DMS 273 treated with DMSO at 0.1 percent for 48 hours (cell line): ENCODE measurements around the gene DNAJC3.
"Not testable (repeated sequence)": the region's sequence is repeated elsewhere in the genome, so short reads cannot be mapped to it uniquely, and the experiment has no call there.

ENCODE experiments used
- DNase-seq: peaks from one replicate; lab custom pipeline; 2025; lab: John Stamatoyannopoulos, UW

Gene DNAJC3

DNA sequence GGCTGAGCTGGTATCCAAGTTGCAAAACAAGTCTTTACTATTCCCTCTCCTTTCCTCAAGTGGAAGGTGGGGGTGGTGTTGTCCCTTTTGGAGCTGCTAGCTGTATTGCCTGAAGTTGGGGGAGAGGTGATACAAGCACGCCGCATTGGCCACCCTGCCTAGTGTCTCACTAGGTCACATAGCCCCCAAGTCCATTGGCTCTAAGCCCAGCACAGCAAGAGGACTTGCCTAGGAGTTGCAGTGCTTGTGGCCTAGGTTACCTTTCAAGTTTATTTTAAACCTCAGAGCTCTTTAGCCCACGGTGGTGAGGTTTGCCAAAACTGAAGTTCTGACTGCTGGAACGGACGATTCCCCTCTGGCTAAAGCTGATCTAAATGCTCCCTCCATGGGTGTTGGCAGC lies 5.3 kb upstream of the DNAJC3 start:
- DNase-seq = no peak

DNA sequence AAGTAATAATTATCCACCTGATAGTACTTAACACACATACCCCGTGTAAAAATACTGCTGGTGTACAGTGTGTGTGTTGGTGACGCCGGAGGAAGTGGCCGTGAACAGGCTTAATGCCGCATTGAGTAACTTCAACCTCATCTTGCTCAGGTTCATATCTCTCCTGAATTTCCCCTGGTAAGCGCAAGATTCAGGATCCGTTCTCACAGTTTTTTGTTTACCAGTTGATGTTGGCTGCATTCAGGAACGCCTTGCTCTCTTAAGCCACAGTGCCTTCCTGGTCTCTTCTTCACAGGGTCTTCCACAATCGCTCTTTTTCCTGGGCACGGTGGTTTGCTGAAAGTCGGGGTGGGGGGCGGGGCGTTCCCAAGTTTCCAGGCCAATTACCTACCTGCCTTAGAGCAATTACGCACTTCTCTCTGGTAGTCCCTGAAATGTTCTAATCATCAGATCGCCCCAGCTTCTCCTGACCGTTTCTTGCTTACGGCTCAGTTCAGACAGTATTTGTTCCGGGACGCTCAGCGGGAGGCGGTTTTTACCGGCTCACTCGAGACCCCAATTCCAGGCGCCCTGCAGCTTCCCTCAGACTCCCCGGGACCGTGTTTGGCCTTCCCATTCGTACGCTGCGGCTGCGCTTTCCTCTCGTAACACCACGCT lies 706 bp upstream of the DNAJC3 start:
- DNase-seq = no peak

DNA sequence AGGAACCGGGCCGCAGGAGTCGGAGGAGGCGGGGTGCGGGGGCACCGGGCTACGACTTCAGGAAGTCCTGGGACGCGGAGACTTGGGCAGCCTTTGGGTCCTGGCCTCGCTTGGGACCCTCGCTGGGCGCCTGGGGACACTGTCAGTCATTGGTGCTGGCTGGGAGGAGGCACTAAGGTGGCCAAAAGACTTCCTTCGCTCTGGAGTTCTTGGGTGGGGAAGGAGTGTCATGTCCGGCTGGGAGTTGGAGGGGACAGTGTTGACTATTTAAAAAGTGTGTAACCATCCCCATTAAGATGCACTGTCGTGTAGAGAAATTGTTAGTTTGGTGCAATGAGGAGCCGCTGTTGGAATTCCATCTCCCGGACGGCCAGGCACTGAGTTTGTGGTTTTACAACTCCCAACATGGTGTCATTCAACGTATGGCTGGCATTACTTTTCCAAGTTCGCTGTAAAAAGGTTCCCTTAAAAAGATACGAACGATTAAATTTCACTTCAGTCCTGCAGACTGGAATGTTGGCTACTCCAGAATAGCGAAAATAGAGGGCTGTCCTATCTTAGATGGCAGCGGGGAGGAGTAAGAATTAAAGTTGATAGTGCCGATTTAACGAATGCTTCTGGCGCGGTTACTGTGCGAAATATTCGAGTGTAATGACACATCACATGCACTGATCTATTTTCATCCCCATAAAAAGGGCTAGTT lies 776 bp downstream of the DNAJC3 start:
- no peak for DNase-seq

DNA sequence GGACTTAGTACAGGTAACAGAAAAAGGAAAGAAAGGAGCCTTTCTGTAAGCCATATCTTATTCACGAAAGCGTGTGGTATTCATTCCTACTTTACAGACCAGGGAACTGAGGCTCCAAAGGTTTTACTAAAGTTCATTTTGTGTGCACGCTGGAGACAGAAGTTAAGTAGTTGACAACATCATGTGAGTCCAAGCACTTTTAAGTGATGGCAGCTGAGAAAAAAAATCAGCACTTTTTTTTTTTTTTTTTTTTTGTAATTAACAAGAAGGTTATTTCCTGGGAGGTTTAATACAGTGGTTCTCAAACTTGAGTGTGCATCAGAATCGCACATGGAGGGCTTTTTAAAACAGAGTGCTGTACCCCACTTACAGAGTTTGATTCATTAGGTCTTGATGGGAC lies 2.0 kb downstream of the DNAJC3 start:
- no peak for DNase-seq

DNA sequence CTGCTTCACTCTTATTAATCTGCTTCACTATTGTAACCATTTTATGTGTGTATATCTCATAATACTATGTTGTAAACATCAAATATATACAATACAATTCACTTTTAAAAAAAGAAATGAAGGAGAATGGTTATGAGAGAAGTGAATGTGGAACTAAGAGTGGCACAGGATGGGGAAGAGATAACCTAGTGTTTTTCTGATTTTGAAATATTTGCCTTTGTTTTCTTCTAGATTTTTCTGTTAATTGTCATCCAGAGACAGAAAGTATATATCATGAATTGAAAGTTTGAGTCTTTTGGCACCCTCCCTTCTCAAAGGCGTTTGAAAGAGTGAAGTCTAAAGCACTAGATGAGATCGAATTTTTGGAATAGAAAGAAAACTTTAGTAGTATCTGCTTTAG lies 2.8 kb downstream of the DNAJC3 start:
- no peak for DNase-seq

DNA sequence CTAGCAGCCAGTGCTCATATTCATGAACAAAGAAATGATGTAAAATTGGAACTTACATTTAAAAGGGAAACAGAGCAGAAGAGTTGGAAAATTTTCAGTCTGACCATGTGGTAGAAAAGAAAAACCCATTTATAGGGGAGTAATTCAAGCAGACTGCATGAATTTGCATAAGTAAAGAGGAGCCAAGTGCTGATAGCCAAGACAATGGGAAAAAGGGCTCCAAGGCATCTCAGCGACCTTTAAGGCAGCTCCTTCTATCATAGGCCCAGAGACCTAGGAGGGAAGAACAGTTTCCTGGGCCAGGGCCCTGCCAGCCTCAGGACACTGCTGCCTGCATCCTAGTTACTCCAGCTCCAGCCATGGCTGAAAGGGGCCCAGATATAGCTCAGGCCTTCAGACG lies 7.5 kb downstream of the DNAJC3 start:
- DNase-seq = no peak

DNA sequence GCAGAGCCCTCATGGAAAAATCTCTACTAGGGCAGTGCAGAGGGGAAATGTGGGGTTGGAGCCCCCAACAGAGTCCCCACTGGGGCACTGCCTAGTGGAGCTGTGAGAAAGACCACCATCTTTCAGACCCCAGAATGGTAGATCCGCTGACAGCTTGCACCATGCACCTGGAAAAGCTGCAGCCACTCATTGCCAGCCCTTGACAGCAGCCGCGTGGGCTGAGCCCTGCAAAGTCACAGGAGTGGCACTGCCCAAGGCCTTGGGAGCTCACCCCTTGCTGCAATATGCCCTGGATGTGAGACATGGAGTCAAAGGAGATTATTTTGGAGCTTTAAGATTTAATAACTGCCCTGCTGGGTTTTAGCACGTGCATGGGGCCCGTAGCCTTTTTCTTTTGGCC lies 8.0 kb downstream of the DNAJC3 start:
- DNase-seq = not testable (repeated sequence)

DNA sequence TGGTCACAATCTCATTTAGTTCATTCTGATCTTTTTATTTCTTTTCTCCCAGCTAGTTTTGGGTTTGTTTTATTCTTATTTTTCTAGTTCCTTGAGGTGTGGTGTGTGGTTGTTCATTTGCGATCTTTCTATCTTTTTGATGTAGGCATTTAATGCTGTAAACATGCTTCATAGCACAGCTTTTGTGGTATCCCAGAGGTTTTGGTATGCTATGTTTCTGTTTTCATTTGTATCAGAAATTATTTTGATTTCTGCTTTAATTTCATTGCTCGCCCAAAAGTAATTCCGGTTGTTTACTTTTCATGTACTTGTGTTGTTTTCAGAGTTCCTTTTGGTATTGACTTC lies 12.6 kb downstream of the DNAJC3 start:
- no peak for DNase-seq

DNA sequence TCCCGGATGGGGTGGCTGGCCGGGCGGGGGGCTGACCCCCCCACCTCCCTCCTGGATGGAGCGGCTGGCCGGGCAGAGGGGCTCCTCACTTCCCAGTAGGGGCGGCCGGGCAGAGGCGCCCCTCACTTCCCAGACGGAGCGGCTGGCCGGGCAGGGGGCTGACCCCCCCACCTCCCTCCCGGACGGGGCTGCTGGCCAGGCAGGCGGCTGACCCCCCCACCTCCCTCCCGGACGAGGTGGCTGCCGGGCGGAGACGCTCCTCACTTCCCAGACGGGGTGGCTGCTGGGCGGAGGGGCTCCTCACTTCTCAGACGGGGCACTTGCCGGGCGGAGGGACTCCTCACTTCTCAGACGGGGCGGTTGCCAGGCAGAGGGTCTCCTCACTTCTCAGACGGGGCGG lies 14.0 kb downstream of the DNAJC3 start:
- DNase-seq = not testable (repeated sequence)

DNA sequence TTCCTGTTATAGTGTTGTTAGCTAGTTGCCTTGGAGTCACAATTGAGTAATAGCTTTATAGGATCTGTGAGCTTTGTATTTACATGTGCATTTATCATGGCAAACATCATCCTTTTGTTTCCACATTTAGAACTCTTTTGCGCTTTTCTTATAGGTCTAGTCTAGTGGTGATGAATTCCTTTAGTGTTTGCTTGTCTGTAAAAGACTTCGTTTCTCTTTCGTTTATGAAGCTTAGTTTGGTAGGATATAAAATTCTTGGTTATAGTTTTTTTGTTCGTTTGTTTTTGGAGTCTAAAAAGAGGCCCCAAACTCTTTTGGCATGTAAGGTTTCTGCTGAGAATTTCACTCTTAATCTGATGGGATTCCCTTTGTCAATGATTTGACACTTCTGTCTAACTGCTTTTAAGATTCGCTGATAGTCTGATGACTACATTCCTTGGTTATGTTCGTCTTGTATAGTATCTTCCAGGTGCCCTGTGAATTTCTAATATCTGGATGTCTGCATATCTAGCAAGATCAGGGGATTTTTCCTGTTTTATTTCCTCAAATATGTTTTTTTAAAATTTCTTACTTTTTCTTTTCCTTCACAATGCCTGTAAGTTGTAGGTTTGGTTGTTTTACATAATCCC lies 20.2 kb downstream of the DNAJC3 start:
- DNase-seq = no peak

DNA sequence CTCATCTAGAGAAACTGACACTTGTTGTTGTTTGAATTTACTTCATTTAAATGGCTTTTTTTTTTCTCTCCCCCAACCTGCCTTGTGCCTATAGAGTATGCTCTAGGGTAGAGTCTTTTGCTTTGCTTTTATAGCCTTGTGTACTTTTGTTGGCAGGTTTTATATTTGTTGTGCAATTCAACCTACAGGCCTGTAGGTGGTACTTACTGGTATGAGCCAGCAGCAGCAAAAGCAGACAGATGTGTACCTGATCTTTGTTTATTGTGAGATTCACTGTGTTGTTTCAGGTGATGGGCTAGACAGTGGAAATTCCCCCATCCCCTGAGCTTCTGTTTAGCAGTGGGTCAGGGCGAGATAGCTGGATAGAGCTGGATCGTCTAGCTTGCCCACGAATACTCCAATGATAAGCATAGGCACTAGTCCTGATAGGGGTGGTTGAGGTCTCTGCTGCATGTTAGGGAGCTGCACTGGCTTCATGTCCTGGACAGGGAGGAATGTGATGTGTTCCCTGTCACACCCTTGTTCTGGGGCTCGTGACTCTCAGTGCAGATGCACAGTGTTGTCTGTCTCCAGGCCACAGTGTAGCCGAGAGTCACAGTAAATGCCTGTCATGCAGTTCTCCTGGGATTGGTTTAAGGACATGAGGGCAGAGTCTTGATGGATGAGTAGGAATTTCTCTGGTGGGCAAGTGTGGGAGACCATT lies 21.3 kb downstream of the DNAJC3 start:
- no peak for DNase-seq

DNA sequence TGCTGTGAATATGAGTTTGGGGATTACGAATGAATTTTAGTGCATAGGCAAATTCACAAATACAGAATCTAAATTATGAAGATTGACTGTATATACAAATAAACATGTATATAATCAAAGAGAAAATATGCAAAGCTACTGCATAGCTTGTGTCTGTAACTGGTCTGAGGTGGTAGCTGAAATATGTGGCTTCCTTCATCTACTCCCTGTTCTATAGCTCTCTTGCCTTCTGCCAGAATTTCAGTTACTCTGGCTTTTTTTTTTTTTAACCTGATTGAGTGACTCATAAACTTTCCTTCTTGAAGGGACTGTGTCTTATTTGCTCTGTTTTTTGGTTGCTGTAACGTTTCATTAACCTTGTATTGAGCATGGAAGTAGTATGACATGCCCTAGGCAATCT lies 26.6 kb downstream of the DNAJC3 start:
- no peak for DNase-seq

DNA sequence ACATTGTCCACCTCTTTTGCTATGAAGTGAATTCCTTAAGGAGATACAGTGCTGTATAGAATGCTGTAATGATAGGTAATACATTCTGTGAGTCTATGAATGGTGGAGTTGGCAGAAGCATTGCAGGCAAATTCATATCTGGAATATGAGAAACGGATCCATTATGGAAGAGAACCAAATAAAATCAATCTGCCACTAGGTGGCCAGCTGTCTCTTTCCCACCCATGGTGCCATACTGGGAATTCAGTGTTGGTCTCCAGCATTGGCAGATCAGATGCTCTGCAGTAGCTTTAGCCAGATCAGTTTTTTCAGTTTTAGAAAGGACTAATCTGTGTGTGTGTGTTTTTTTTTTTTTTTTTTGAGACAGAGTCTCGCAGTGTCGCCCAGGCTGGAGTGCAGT lies 27.6 kb downstream of the DNAJC3 start:
- no peak for DNase-seq

DNA sequence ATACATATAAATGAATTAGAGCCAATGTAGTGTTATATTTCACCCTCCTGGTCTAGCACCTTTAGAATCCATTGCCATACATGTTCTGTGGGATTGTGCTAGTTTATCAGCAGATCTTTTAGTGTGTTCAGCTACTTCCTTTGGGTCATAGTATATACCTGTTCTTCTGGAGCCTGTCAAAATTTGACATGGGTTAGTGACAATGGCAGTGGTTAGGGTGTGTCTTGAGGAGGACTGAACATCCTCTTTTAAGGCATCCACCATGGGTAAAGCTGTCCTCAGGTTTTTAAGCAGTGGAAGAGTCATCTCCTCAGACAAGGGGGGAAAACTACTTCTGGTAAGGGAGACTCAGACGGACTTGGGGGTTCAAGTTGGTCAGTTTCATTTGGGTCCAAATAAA lies 29.4 kb downstream of the DNAJC3 start:
- DNase-seq = no peak

DNA sequence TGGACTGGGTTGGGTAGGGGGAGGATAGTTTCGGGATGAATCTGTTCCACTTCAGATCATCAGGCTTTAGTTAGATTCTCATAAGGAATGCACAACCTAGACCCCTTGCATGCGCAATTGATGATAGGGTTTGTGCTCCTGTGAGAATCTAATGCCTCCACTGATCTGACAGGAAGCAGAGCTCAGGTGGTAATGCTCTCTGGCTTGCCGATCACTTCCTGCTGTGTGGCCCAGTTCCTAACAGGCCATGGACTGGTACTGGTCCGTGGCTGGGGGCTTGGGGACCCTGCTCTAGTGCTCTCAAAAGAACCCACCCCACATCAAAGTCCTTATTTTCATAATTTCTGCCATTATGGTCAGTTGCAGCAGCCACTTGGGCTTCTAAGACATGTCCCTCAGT lies 30.1 kb downstream of the DNAJC3 start:
- no peak for DNase-seq

DNA sequence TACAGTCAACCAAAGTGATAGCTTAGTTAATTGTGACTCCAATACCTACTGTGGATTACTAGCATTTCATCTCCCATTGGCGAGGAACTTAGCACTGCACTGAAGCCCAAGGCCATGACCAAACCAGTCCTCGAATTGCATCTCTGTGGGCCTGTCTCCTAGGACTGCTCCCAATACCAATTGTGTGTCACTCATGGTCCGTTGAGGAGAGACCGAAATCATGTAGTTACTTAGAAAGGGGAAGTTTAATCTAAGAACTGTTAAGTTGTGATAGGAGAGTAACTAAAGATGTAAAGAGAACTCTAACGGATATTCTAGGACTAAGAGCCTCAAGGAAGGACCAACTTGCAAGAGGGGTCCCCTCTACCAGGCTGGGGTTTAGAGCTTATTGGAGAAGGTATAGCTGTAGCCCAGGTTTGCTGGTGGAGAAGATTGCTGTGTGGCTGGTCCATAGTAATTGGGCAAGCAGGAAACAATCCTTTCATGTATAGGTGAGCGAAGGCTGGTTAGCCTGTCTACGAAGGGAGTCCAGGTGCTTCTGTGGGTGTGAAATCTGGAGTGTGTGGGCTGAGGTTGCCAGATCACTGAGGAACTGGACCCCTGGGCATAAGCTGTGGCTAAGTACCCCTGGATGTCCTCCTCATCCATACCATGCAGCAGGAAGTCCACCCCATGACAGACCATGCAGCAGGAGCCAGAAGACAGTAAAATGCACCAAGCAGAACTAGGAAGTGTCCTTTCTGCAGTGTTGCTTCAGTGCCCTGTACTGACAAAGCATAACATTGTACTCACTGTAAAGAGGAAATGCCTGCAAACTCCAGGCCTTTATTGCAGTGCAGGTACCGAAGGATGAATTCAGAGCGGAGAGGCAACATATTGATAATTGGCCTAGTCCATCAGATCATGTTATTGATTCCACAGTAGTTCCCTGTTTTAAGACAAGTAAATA lies 30.8 kb downstream of the DNAJC3 start:
- DNase-seq = no peak

DNA sequence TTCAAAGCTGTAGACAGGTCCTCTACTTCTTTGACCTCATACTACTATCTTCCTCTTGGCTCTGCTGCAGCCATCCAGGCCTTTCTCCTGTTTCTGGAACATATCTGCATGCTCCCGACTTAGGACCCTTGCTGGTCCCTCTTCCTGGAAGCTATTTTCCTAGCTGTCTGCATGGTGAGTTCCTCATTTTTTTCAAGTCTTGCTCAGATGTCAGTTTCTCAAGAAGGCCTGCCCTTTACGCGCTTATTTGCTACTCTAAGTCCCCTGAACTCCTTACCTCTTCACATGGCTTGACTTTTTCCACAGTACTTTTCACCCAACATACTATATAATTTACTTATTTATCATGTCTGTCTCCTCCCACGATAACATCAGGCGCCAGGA lies 31.4 kb downstream of the DNAJC3 start:
- DNase-seq = no peak

DNA sequence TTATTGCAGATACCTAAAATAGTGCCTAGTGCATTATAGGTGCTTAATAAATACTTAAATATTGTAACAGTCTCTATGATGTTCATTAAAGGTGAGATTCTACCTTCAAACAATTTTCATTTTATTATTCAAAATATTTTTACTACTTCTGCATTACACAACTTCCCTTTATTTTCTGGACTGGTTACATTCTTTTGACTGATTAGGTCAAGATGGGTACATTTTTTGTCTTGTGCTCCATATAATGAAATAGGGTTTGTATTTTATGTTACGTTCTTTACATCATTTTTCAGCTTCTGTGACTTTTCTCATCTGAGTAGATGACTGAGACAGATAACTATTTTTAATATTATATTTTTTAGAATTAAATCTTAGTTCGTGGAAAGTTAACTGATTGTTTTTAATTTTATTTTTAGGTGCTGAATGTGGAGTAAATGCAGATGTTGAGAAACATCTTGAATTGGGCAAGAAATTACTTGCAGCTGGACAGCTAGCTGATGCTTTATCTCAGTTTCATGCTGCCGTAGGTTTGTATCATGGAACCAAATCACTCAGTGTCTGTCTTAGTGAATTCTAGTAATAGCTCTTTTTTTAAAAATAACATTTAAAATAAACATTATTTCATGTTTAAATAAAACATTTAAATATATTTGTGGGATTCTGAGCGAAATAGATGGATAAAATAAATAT lies 32.0 kb downstream of the DNAJC3 start:
- no peak for DNase-seq

DNA sequence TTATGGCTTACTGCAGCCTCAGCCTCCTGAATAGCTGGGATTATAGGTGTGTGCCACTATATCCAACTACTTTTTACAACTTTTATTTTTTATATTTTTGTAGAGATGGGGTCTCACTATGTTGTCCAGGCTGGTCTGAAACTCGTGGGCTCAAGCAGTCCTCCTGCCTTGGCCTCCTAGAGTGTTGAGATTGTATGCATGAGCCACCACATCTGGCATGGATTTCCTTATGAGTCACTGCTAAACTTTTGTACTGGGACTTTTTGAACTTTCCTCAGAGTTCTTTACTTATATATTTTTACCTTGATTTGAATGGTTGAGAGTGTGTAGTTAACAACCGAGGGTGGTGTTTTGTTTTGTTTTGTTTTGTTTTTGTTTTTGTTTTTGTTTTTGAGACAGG lies 33.4 kb downstream of the DNAJC3 start:
- DNase-seq = no peak

DNA sequence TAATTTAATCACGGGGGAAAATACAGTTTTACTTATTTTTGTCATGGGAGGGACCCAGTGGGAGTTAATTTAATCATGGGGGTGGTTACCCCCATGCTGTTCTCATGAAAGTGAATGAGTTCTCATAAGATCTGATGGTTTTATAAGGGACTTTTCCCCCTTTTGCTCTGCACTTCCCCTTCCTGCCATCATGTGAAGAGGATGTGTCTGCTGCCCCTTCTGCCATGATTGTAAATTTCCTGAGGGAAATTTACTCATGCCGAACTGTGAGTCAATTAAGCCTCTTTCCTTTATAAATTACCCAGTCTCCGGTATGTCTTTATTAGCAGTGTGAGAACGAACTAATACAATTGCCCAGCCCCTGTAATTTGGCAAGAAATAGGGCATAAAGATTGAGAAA lies 35.9 kb downstream of the DNAJC3 start:
- DNase-seq = not testable (repeated sequence)

DNA sequence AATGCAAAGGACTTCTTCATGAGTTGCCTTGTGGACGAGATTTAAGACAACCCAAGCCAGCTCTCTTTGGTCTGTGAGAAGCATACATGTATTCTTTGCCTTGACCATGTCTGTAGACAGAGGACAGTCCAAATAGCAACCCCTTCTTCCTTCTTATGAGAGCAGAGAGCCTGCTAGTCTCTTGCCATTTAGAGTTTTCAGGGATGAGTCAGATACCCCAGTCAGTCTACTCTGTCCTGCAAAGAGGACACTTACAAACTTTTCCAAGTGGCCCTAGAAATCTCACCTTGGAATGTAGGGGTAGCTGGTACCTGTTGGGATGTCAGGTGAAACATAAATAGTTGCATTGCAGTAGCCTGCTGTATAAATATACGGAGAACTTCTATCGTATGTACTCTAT lies 36.7 kb downstream of the DNAJC3 start:
- DNase-seq = no peak
